ENCODE results near the gene MEMO1.
"Not testable (repeated sequence)": the region's sequence is repeated elsewhere in the genome, so short reads cannot be mapped to it uniquely, and the experiment has no call there.

Gene MEMO1

DNA sequence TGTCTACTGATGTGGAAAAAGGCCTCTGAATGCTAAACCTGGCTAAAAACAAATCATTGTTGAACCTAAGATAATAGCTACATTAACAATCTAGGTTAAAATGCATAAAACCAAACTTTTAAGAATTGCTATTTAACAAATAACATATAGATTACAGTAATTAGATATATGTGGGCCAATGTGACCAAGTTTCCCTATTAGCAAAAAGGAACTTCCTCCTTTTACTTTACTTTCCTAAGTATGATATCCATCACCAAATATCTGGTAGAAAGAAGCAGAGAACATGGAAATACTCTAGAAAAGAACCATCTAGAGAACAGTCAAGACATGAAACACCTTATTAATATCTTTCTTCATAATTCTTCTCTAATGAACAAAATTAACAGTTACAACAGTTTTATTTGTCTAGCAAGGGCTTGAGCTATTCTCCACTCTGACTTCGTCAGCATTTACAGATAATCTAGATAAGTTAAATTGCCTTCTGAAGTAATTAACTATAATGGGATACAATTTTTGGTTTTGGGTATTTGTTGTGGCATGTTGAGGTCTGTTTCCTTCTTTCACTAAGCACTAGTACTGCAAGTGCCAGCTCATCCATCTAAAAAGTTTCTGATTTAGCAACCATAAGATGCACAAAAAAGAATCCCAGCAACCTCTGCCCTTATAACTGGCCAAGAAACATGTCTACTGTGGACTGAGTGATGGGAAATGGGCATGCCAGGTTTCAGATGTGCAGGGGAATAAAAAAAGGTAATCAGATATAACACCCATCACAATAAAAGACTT is 53.3 kb downstream of the MEMO1 start:
- H3K36me3 ChIP-seq (ENCODE audit: control insufficient read depth in 1 of 2, insufficient read depth in 2 of 2, low read length in 2 of 2): peaks cover 0 to 2% of the 10 kb centered on the region in 2 experiments
- no peaks in the 10 kb centered on the region for H3K79me1 ChIP-seq (ENCODE audit: low read length)
- peaks cover 2% of the 10 kb centered on the region for H3K79me2 ChIP-seq (ENCODE audit: control insufficient read depth, insufficient read depth, low read length, poor library complexity)
- H4K12ac ChIP-seq (ENCODE audit: low read depth, low read length): no peak overlapping the region
- H3K14ac ChIP-seq (ENCODE audit: low read length): no peak overlapping the region
- H3K4me2 ChIP-seq (ENCODE audit: low read length): no peak overlapping the region
- WGBS (ENCODE audit: extremely low coverage, insufficient coverage, insufficient read length): no CpG with 5 or more reads among the region's 1 CpG
- H3K9me3 ChIP-seq (ENCODE audit: insufficient read depth, low read depth, low read length): no peaks in the 10 kb centered on the region
- H3K18ac ChIP-seq (ENCODE audit: low read length): no peak overlapping the region
- H2BK12ac ChIP-seq (ENCODE audit: low read length): no peak overlapping the region
- no peak overlapping the region for H4K91ac ChIP-seq (ENCODE audit: low read depth, low read length)
- no peak overlapping the region for H3K23ac ChIP-seq (ENCODE audit: low read length)
- no peak overlapping the region for H4K8ac ChIP-seq (ENCODE audit: low read depth, low read length)
- H3K9ac ChIP-seq (ENCODE audit: low read length): no peak overlapping the region
- no peak overlapping the region for H3K4me3 ChIP-seq (ENCODE audit: low read depth, low read length)
- no peak overlapping the region for H3K4ac ChIP-seq (ENCODE audit: low read depth, low read length)
- no peak overlapping the region for H2AK5ac ChIP-seq (ENCODE audit: low read length)
- H3K4me1 ChIP-seq (ENCODE audit: control insufficient read depth in 1 of 2, insufficient read depth in 2 of 2, low read length in 2 of 2): no peaks in the 10 kb centered on the region
- no peak overlapping the region for H2BK120ac ChIP-seq (ENCODE audit: insufficient read depth, low read length, poor library complexity)
- H2BK5ac ChIP-seq (ENCODE audit: low read depth, low read length, poor library complexity): no peak overlapping the region
- DNase-seq: no peak
- no peaks in the 10 kb centered on the region for H3K27me3 ChIP-seq (ENCODE audit: insufficient read depth, low read length)
- no peak overlapping the region for H3K27ac ChIP-seq (ENCODE audit: low read depth, low read length)
- no peak overlapping the region for H2AFZ ChIP-seq (ENCODE audit: insufficient read depth, low read length, poor library complexity)

DNA sequence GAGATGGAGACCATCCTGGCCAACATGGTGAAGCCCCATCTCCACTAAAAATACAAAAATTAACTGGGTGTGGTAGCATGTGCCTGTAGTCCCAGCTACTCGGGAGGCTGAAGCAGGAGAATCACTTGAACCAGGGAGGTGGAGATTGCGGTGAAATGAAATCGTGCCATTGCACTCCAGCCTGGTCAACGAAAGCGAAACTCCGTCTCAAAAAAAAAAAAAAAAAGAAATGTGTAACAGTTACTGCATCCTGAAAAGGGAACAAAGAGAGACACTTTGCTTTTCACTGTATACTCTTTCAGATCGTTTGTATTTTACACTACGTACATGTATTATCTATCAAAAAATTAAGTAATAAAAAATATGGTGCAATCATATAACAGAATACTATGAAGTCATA is 53.9 kb downstream of the MEMO1 start:
- H3K27me3 ChIP-seq (ENCODE audit: insufficient read depth, low read length); H2BK12ac ChIP-seq (ENCODE audit: low read length); H2BK5ac ChIP-seq (ENCODE audit: low read depth, low read length, poor library complexity); H2AFZ ChIP-seq (ENCODE audit: insufficient read depth, low read length, poor library complexity); H2AK5ac ChIP-seq (ENCODE audit: low read length); H3K4me3 ChIP-seq (ENCODE audit: low read depth, low read length); H4K8ac ChIP-seq (ENCODE audit: low read depth, low read length); H3K9ac ChIP-seq (ENCODE audit: low read length); H3K27ac ChIP-seq (ENCODE audit: low read depth, low read length); DNase-seq; H3K23ac ChIP-seq (ENCODE audit: low read length); H4K91ac ChIP-seq (ENCODE audit: low read depth, low read length); H3K79me1 ChIP-seq (ENCODE audit: low read length); H4K12ac ChIP-seq (ENCODE audit: low read depth, low read length); H3K18ac ChIP-seq (ENCODE audit: low read length); H2BK120ac ChIP-seq (ENCODE audit: insufficient read depth, low read length, poor library complexity); H3K14ac ChIP-seq (ENCODE audit: low read length); H3K4me2 ChIP-seq (ENCODE audit: low read length); H3K79me2 ChIP-seq (ENCODE audit: control insufficient read depth, insufficient read depth, low read length, poor library complexity); H3K4ac ChIP-seq (ENCODE audit: low read depth, low read length); H3K9me3 ChIP-seq (ENCODE audit: insufficient read depth, low read depth, low read length); H3K4me1 ChIP-seq (ENCODE audit: control insufficient read depth in 1 of 2, insufficient read depth in 2 of 2, low read length in 2 of 2); H3K36me3 ChIP-seq (ENCODE audit: control insufficient read depth in 1 of 2, insufficient read depth in 2 of 2, low read length in 2 of 2): not testable (repeated sequence)
- WGBS (ENCODE audit: extremely low coverage, insufficient coverage, insufficient read length): no CpG with 5 or more reads among the region's 8 CpGs

- Histone ChIP-seq H4K12ac (ENCODE audit: low read depth, low read length) (no peak overlapping the region), H3K18ac (ENCODE audit: low read length) (no peak overlapping the region), H4K8ac (ENCODE audit: low read depth, low read length) (no peak overlapping the region), H3K9me3 (ENCODE audit: insufficient read depth, low read depth, low read length) (no peaks in the 10 kb centered on the region), H3K14ac (ENCODE audit: low read length) (no peak overlapping the region), H2BK5ac (ENCODE audit: low read depth, low read length, poor library complexity) (no peak overlapping the region), H3K36me3 (ENCODE audit: control insufficient read depth in 1 of 2, insufficient read depth in 2 of 2, low read length in 2 of 2) (peaks cover 0 to 2% of the 10 kb centered on the region in 2 experiments), H4K91ac (ENCODE audit: low read depth, low read length) (no peak overlapping the region), H3K4me2 (ENCODE audit: low read length) (no peak overlapping the region), H2BK120ac (ENCODE audit: insufficient read depth, low read length, poor library complexity) (no peak overlapping the region), H3K4me3 (ENCODE audit: low read depth, low read length) (no peak overlapping the region), H3K9ac (ENCODE audit: low read length) (no peak overlapping the region), H3K4ac (ENCODE audit: low read depth, low read length) (no peak overlapping the region), H3K79me1 (ENCODE audit: low read length) (no peaks in the 10 kb centered on the region), H3K27ac (ENCODE audit: low read depth, low read length) (no peak overlapping the region), H3K79me2 (ENCODE audit: control insufficient read depth, insufficient read depth, low read length, poor library complexity) (peaks cover 2% of the 10 kb centered on the region), H2AFZ (ENCODE audit: insufficient read depth, low read length, poor library complexity) (no peak overlapping the region), H2AK5ac (ENCODE audit: low read length) (no peak overlapping the region), H3K23ac (ENCODE audit: low read length) (no peak overlapping the region), H3K27me3 (ENCODE audit: insufficient read depth, low read length) (no peaks in the 10 kb centered on the region), H3K4me1 (ENCODE audit: control insufficient read depth in 1 of 2, insufficient read depth in 2 of 2, low read length in 2 of 2) (no peaks in the 10 kb centered on the region), H2BK12ac (ENCODE audit: low read length) (no peak overlapping the region)
- no CpG with 5 or more reads among the region's 1 CpG for WGBS (ENCODE audit: extremely low coverage, insufficient coverage, insufficient read length)
- DNase-seq: no peak
Observed at GRCh38 chr2:31956312-31956711, 54.5 kb downstream of the MEMO1 start.

DNA sequence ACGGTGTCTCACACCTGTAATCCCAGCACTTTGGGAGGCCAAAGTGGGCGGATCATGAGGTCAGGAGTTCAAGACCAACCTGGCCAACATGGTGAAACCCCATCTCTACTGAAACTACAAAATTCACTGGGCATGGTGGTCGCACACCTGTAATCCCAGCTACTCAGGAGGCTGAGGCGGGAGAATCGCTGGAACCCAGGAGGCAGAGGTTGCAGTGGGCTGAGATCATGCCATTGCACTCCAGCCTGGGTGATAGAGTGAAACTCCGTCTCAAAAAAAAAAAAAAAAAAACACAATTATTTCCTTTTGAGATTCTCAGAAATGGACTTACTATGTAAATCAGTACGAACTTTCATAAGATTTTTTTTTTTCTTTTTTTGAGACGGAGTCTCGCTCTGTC is 57.7 kb downstream of the MEMO1 start:
- H3K36me3 ChIP-seq (ENCODE audit: control insufficient read depth in 1 of 2, insufficient read depth in 2 of 2, low read length in 2 of 2); H2AFZ ChIP-seq (ENCODE audit: insufficient read depth, low read length, poor library complexity): not testable (repeated sequence)
- WGBS (ENCODE audit: extremely low coverage, insufficient coverage, insufficient read length): no CpG with 5 or more reads among the region's 9 CpGs

More for the DNA sequence above, 57.7 kb downstream of the MEMO1 start:
- not testable (repeated sequence) for H2AK5ac ChIP-seq (ENCODE audit: low read length); H2BK120ac ChIP-seq (ENCODE audit: insufficient read depth, low read length, poor library complexity); H2BK12ac ChIP-seq (ENCODE audit: low read length); H2BK5ac ChIP-seq (ENCODE audit: low read depth, low read length, poor library complexity); H3K79me1 ChIP-seq (ENCODE audit: low read length); H3K27me3 ChIP-seq (ENCODE audit: insufficient read depth, low read length); H4K8ac ChIP-seq (ENCODE audit: low read depth, low read length); H3K4me2 ChIP-seq (ENCODE audit: low read length); H3K9me3 ChIP-seq (ENCODE audit: insufficient read depth, low read depth, low read length); H4K12ac ChIP-seq (ENCODE audit: low read depth, low read length); H3K14ac ChIP-seq (ENCODE audit: low read length); H3K9ac ChIP-seq (ENCODE audit: low read length); H3K4me3 ChIP-seq (ENCODE audit: low read depth, low read length); H3K18ac ChIP-seq (ENCODE audit: low read length); DNase-seq; H3K4me1 ChIP-seq (ENCODE audit: control insufficient read depth in 1 of 2, insufficient read depth in 2 of 2, low read length in 2 of 2); H3K79me2 ChIP-seq (ENCODE audit: control insufficient read depth, insufficient read depth, low read length, poor library complexity); H3K4ac ChIP-seq (ENCODE audit: low read depth, low read length); H3K27ac ChIP-seq (ENCODE audit: low read depth, low read length); H4K91ac ChIP-seq (ENCODE audit: low read depth, low read length); H3K23ac ChIP-seq (ENCODE audit: low read length)

Data from trophoblast cell (in vitro differentiated cells and primary cell).